CD4-positive, alpha-beta T cell treated with Interferon alpha-2 for 1 hour (primary cell): ENCODE results near the gene RNU2-1.
"Not testable (repeated sequence)": the region's sequence is repeated elsewhere in the genome, so short reads cannot be mapped to it uniquely, and the experiment has no call there.

Experiments
- DNase-seq, 2 donors: peaks; one replicate each; pipeline ENCODE4 v3.0.0-alpha.2; 2020 to 2022

Gene RNU2-1

GRCh38 chr17:43215341-43215740 is 18.4 kb downstream of the RNU2-1 start:
- no peak for DNase-seq

GRCh38 chr17:43213545-43213944 is 20.2 kb downstream of the RNU2-1 start:
- DNase-seq: no peak

GRCh38 chr17:43212641-43213490 is 20.9 kb downstream of the RNU2-1 start:
- DNase-seq: no peak

GRCh38 chr17:43211480-43212402 is 22.0 kb downstream of the RNU2-1 start, which contains the start of gene TMEM106A:
Gene TMEM106A (plus strand): TSS chr17:43211875. CDS start chr17:43213042, 1,167 bp downstream.
- peak; percentile 72 to 79 for DNase-seq

GRCh38 chr17:43211123-43211479 is 22.7 kb downstream of the RNU2-1 start:
- peak in 1 of 2 donors; percentile 10 for DNase-seq

GRCh38 chr17:43210576-43210975 is 23.2 kb downstream of the RNU2-1 start:
- DNase-seq: no peak

- DNase-seq: not testable (repeated sequence)
These were observed 30.8 kb downstream of the RNU2-1 start for GRCh38 chr17:43203013-43203412.

- DNase-seq: no peak
These were observed 33.6 kb downstream of the RNU2-1 start for GRCh38 chr17:43200127-43200526.

GRCh38 chr17:43199633-43200032 is 34.1 kb downstream of the RNU2-1 start:
- no peak for DNase-seq

GRCh38 chr17:43193251-43193650 is 40.5 kb downstream of the RNU2-1 start:
- no peak for DNase-seq

- DNase-seq: not testable (repeated sequence)
These were observed 47.1 kb downstream of the RNU2-1 start for GRCh38 chr17:43186656-43187055.

GRCh38 chr17:43183921-43184320 is 49.9 kb downstream of the RNU2-1 start:
- DNase-seq: no peak
